ENCODE results near the gene GLYR1.

The GLYR1 gene

DNA sequence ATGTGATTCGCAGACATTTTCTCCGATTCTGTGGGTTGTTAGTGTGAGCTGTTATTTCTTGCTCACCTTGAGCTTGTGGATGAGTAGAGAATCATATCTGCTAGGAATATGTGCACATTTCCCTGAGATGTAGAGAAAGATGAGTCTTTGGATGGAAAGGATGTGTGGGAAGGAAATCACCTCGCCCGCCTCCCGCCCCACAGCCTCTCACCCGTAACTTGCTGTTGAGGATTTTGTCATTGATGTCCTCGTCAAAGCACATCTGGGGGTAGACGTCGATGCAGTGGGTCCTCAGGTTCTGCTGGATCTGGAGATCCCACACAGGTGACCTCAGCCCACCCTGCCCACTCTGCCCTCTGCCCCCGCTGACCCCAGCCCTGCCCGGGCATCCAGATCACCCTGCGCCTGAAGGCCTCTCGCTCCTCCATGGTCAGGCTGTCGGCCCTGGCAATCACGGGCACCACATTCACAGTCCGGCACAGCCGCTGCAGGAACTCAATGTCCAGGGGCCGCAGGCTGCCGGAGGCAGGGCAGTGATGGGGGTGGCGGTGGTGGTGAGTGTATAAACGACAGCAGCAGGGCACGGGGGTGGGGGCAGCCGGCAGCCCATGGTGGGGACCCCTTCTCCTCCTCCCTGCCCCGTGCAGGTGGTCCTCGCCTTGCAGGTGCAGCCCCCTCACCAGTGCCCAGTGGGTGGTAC, 63.7 kb downstream of the GLYR1 start:
- Histone ChIP-seq H3F3A (ENCODE audit: insufficient read depth, low read length) (no peaks in the 10 kb centered on the region), H3K9me2 (replicated peaks; ENCODE audit: insufficient read depth, low read length) (no peaks in the 10 kb centered on the region), H3K79me2 (ENCODE audit: low read length) (no peaks in the 10 kb centered on the region), H2AFZ (ENCODE audit: low read length) (no peak overlapping the region), H3K36me3 (replicated peaks; ENCODE audit: insufficient read depth, low read length) (no peaks in the 10 kb centered on the region), H3K9ac (ENCODE audit: low read length) (no peak overlapping the region), H3K27ac (ENCODE audit: low read length) (no peak overlapping the region), H3K4me2 (ENCODE audit: low read depth, low read length) (no peak overlapping the region), H3K4me3 (ENCODE audit: low read length) (no peak overlapping the region), H4K20me1 (ENCODE audit: insufficient read depth, low read length) (no peaks in the 10 kb centered on the region), H3K4me1 (ENCODE audit: low read length) (no peaks in the 10 kb centered on the region), H3K27me3 (replicated peaks; ENCODE audit: insufficient read depth, low read length) (no peaks in the 10 kb centered on the region), H3K9me3 (replicated peaks; ENCODE audit: insufficient read depth, low read length) (no peaks in the 10 kb centered on the region)
- TF ChIP-seq EZH2 (optimal IDR thresholded peaks at IDR 0.05; ENCODE audit: low read depth, low read length) (no peak), EZH2phosphoT487 (IDR thresholded peaks at IDR 0.05; ENCODE audit: low read length) (no peak)
- TF ChIP-seq, protein P1, sequence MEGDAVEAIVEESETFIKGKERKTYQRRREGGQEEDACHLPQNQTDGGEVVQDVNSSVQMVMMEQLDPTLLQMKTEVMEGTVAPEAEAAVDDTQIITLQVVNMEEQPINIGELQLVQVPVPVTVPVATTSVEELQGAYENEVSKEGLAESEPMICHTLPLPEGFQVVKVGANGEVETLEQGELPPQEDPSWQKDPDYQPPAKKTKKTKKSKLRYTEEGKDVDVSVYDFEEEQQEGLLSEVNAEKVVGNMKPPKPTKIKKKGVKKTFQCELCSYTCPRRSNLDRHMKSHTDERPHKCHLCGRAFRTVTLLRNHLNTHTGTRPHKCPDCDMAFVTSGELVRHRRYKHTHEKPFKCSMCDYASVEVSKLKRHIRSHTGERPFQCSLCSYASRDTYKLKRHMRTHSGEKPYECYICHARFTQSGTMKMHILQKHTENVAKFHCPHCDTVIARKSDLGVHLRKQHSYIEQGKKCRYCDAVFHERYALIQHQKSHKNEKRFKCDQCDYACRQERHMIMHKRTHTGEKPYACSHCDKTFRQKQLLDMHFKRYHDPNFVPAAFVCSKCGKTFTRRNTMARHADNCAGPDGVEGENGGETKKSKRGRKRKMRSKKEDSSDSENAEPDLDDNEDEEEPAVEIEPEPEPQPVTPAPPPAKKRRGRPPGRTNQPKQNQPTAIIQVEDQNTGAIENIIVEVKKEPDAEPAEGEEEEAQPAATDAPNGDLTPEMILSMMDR (IDR thresholded peaks at IDR 0.05; ENCODE audit: low read length), result no peak
- DNase-seq, result no peak

- Histone ChIP-seq H3K9me3 (replicated peaks; ENCODE audit: insufficient read depth, low read length) (no peaks in the 10 kb centered on the region), H4K20me1 (ENCODE audit: insufficient read depth, low read length) (no peaks in the 10 kb centered on the region), H3K36me3 (replicated peaks; ENCODE audit: insufficient read depth, low read length) (no peaks in the 10 kb centered on the region), H3K27me3 (replicated peaks; ENCODE audit: insufficient read depth, low read length) (0 out of 2 replicates have a peak, but pooled peaks cover 1% of the 10 kb centered on the region), H3K9me2 (replicated peaks; ENCODE audit: insufficient read depth, low read length) (no peaks in the 10 kb centered on the region), H3K4me3 (ENCODE audit: low read length) (no peak overlapping the region), H3K9ac (ENCODE audit: low read length) (no peak overlapping the region), H3K4me1 (ENCODE audit: low read length) (no peaks in the 10 kb centered on the region), H3K79me2 (ENCODE audit: low read length) (no peaks in the 10 kb centered on the region), H3K4me2 (ENCODE audit: low read depth, low read length) (no peak overlapping the region), H3K27ac (ENCODE audit: low read length) (no peak overlapping the region), H3F3A (ENCODE audit: insufficient read depth, low read length) (no peaks in the 10 kb centered on the region), H2AFZ (ENCODE audit: low read length) (no peak overlapping the region)
- DNase-seq, result no peak
- no peak for TF ChIP-seq EZH2phosphoT487 (IDR thresholded peaks at IDR 0.05; ENCODE audit: low read length)
Measured at GRCh38 chr16:4780235-4780634, 66.9 kb downstream of the GLYR1 start.

DNA sequence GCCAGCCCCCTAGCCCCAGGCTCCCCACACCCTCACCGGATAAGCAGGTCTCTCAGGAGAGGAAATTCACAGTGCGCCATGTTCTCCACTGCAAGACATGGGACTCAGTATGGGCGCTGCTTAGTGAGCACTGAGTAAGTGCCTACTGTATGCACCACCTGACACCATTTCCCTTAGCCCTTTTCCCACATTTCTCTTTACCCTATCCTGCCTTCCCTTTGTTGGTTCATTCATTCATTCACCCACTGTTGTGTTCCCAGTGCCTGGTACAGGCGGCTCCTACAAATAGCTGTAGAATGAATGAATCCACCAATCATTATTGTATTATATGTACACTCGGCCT, 69.1 kb downstream of the GLYR1 start:
- H2AFZ ChIP-seq (ENCODE audit: low read length), result no peak overlapping the region
- H4K20me1 ChIP-seq (ENCODE audit: insufficient read depth, low read length), result no peaks in the 10 kb centered on the region
- H3K4me2 ChIP-seq (ENCODE audit: low read depth, low read length), result no peak overlapping the region
- no peaks in the 10 kb centered on the region for H3F3A ChIP-seq (ENCODE audit: insufficient read depth, low read length)
- TF ChIP-seq EZH2 (optimal IDR thresholded peaks at IDR 0.05; ENCODE audit: low read depth, low read length) (no peak), EZH2phosphoT487 (IDR thresholded peaks at IDR 0.05; ENCODE audit: low read length) (no peak)
- TF ChIP-seq, protein P1 (IDR thresholded peaks at IDR 0.05; ENCODE audit: low read length), result no peak
- no peaks in the 10 kb centered on the region for H3K36me3 ChIP-seq (replicated peaks; ENCODE audit: insufficient read depth, low read length)
- H3K79me2 ChIP-seq (ENCODE audit: low read length), result no peaks in the 10 kb centered on the region
- no peaks in the 10 kb centered on the region for H3K9me2 ChIP-seq (replicated peaks; ENCODE audit: insufficient read depth, low read length)
- no peak for DNase-seq
- H3K4me3 ChIP-seq (ENCODE audit: low read length), result no peak overlapping the region
- no peak overlapping the region for H3K9ac ChIP-seq (ENCODE audit: low read length)
- 0 out of 2 replicates have a peak, but pooled peaks cover 5% of the 10 kb centered on the region for H3K27me3 ChIP-seq (replicated peaks; ENCODE audit: insufficient read depth, low read length)
- H3K9me3 ChIP-seq (replicated peaks; ENCODE audit: insufficient read depth, low read length), result no peaks in the 10 kb centered on the region
- no peaks in the 10 kb centered on the region for H3K4me1 ChIP-seq (ENCODE audit: low read length)
- no peak overlapping the region for H3K27ac ChIP-seq (ENCODE audit: low read length)

GRCh38 chr16:4777339-4778049, 69.6 kb downstream of the GLYR1 start:
- H3F3A ChIP-seq (ENCODE audit: insufficient read depth, low read length), result no peaks in the 10 kb centered on the region
- H3K4me2 ChIP-seq (ENCODE audit: low read depth, low read length), result no peak overlapping the region

More at GRCh38 chr16:4777339-4778049, 69.6 kb downstream of the GLYR1 start:
- Histone ChIP-seq H3K4me1 (ENCODE audit: low read length) (no peaks in the 10 kb centered on the region), H3K9me3 (replicated peaks; ENCODE audit: insufficient read depth, low read length) (no peaks in the 10 kb centered on the region), H4K20me1 (ENCODE audit: insufficient read depth, low read length) (no peaks in the 10 kb centered on the region), H3K4me3 (ENCODE audit: low read length) (no peak overlapping the region), H3K79me2 (ENCODE audit: low read length) (no peaks in the 10 kb centered on the region), H3K9ac (ENCODE audit: low read length) (no peak overlapping the region), H3K9me2 (replicated peaks; ENCODE audit: insufficient read depth, low read length) (no peaks in the 10 kb centered on the region), H3K36me3 (replicated peaks; ENCODE audit: insufficient read depth, low read length) (no peaks in the 10 kb centered on the region), H2AFZ (ENCODE audit: low read length) (no peak overlapping the region), H3K27ac (ENCODE audit: low read length) (no peak overlapping the region), H3K27me3 (replicated peaks; ENCODE audit: insufficient read depth, low read length) (0 out of 2 replicates have a peak, but pooled peaks cover 5% of the 10 kb centered on the region)
- no peak for TF ChIP-seq EZH2phosphoT487 (IDR thresholded peaks at IDR 0.05; ENCODE audit: low read length)
- no peak for TF ChIP-seq EZH2 (optimal IDR thresholded peaks at IDR 0.05; ENCODE audit: low read depth, low read length)
- TF ChIP-seq, protein P1 (IDR thresholded peaks at IDR 0.05; ENCODE audit: low read length), result no peak
- DNase-seq, result no peak

Measured in MM.1S (cell line).